ENCODE data around the gene DIS3L2.
"Not testable (repeated sequence)": the region's sequence is repeated elsewhere in the genome, so short reads cannot be mapped to it uniquely, and the experiment has no call there.

DIS3L2 gene

GRCh38 chr2:232377841-232378734 is 416.6 kb downstream of the DIS3L2 start:
- DNase-seq, result no peak

- not testable (repeated sequence) for DNase-seq
These were observed 417.2 kb downstream of the DIS3L2 start, which contains the start of gene ALPP for GRCh38 chr2:232378735-232379151. Gene ALPP, plus strand, starts transcription at chr2:232378751. Its CDS starts 52 bp downstream, at chr2:232378803.

- not testable (repeated sequence) for DNase-seq
These were observed 418.4 kb downstream of the DIS3L2 start for GRCh38 chr2:232379610-232380590.

GRCh38 chr2:232381204-232382031 is 419.9 kb downstream of the DIS3L2 start:
- not testable (repeated sequence) for DNase-seq

- no peak for DNase-seq
These were observed 421.1 kb downstream of the DIS3L2 start for GRCh38 chr2:232382331-232383225.

GRCh38 chr2:232384466-232384865 is 423.0 kb downstream of the DIS3L2 start:
- DNase-seq, result no peak

- DNase-seq, result not testable (repeated sequence)
These were observed 423.5 kb downstream of the DIS3L2 start for GRCh38 chr2:232385058-232385457.

GRCh38 chr2:232385660-232386489 is 424.4 kb downstream of the DIS3L2 start:
- DNase-seq, result no peak

GRCh38 chr2:232386490-232386739 is 424.9 kb downstream of the DIS3L2 start:
- no peak for DNase-seq

Measured in activated CD4-positive, alpha-beta T cell treated with anti-CD3 and anti-CD28 coated beads, Interleukin-2, amount 50 U/mL, for 16 hours (primary cell).